Measurements from ENCODE around the gene LTB. TPM values are rescaled to one million over a fixed set of nuclear protein-coding genes. Genes with fewer than 3 reads are reported as not detected.

The LTB gene
- total and polyA plus RNA-seq, 2 of the 4 experiments (the other 2 are of a cell fraction) = not detected

DNA sequence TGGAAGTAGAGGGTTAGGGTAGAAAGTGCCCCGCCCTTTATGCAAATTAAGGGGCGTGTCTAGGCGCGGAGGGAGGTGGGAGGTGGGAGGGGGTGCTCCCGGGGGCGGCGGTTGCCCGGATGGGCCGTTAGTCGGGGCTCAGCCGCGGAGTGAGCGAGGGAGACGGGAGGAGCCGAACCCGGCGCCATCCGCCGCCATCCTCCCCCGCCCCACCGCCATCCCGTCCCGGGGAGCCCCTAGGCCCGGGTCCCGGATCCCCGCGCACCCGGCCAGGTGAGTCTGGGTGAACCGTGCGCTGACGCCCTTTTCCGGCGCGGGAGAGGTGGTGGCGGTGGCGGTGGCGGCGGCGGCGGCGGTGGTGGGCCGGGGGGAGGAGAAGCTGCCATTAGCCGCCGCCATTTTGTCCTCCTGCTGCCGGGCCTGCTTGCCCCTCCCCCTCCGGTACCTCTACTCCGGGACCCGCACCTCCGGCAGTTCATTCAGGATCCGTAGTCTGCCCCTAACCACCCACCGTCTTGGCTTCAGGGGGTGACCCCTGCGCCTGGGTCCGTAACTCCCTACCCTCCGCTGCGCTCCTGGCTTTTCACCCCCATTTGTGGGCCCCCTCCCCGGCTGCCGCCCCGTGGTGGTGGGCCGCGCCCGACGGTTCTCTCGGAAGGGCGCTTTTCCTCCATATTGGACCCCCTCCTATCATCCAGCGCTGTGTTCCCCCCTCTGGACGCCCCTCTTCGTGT lies 38.5 kb upstream of the LTB start, which contains the start of gene PRRC2A:
TSS of gene PRRC2A (plus strand) at position 130 of the 734 bp plus-strand sequence. CDS start 2,075 bp downstream, outside the sequence.
- Histone ChIP-seq H3K56ac (ENCODE audit: extremely low read depth, insufficient read depth, low read length) (peak within 1 kb of the TSS; percentile 97), H3K4me2 (ENCODE audit: low read depth, low read length) (peak within 1 kb of the TSS; percentile 98), H3K9ac (ENCODE audit: low read depth, low read length) (peak within 1 kb of the TSS; percentile 100), H3K18ac (ENCODE audit: low read depth, low read length) (peak within 1 kb of the TSS; percentile 78), H3K4ac (ENCODE audit: low read depth, low read length) (peak within 1 kb of the TSS; percentile 98), H3K27me3 (ENCODE audit: control insufficient read depth, insufficient read depth, low read length) (no peaks in the 10 kb centered on the region), H2BK15ac (ENCODE audit: low read depth, low read length) (peak within 1 kb of the TSS; percentile 71; the same call in 2 of the 3 replicates), H4K5ac (ENCODE audit: low read depth, low read length) (peak within 1 kb of the TSS; percentile 79), H2AFZ (replicated peaks; ENCODE audit: low read length, poor library complexity) (peak within 1 kb of the TSS; percentile 99), H3K9me3 (ENCODE audit: control insufficient read depth, insufficient read depth, low read length) (no peaks in the 10 kb centered on the region), H2BK20ac (ENCODE audit: low read depth, low read length) (no peak within 1 kb of the TSS), H3K4me1 (ENCODE audit: control insufficient read depth, insufficient read depth, low read length) (no peaks in the 10 kb centered on the region), H3K79me1 (ENCODE audit: low read depth in 1 of 2, low read length in 2 of 2) (peaks cover 6 to 38% of the 10 kb centered on the region in 2 experiments), H2AK9ac (replicated peaks; ENCODE audit: low read depth, low read length, poor library complexity) (peak within 1 kb of the TSS; percentile 100), H3K9me1 (ENCODE audit: insufficient read depth, low read length) (peaks cover 6% of the 10 kb centered on the region), H3K27ac (ENCODE audit: insufficient read depth, low read length) (peak within 1 kb of the TSS; percentile 99), H3K14ac (replicated peaks; ENCODE audit: low read depth, low read length) (peak within 1 kb of the TSS; percentile 100), H3K36me3 (ENCODE audit: control insufficient read depth, insufficient read depth, low read length) (peaks cover 29% of the 10 kb centered on the region), H4K20me1 (ENCODE audit: insufficient read depth, low read length) (peaks cover 44% of the 10 kb centered on the region), H3K4me3 (ENCODE audit: insufficient read depth, low read depth, low read length) (peak within 1 kb of the TSS; percentile 81), H3K23ac (ENCODE audit: low read depth, low read length) (peak within 1 kb of the TSS; percentile 99), H2BK5ac (ENCODE audit: low read depth, low read length, poor library complexity, severe bottlenecking) (peak within 1 kb of the TSS; percentile 98), H2BK120ac (ENCODE audit: low read depth, low read length) (peak within 1 kb of the TSS; percentile 82), H4K91ac (ENCODE audit: insufficient read depth, low read depth, low read length) (peak within 1 kb of the TSS; percentile 98), H4K8ac (ENCODE audit: low read depth in 2 of 2, low read length in 2 of 2) (peak within 1 kb of the TSS; percentile 99), H2AK5ac (ENCODE audit: low read depth, low read length) (peak within 1 kb of the TSS; percentile 97)
- ATAC-seq (ENCODE audit: low read depth) (peak; percentile 79), DNase-seq (peak; percentile 59)
- TF ChIP-seq RFX5 (IDR thresholded peaks at IDR 0.05; ENCODE audit: low read depth, low read length) = no peak
- TF ChIP-seq, protein P1, sequence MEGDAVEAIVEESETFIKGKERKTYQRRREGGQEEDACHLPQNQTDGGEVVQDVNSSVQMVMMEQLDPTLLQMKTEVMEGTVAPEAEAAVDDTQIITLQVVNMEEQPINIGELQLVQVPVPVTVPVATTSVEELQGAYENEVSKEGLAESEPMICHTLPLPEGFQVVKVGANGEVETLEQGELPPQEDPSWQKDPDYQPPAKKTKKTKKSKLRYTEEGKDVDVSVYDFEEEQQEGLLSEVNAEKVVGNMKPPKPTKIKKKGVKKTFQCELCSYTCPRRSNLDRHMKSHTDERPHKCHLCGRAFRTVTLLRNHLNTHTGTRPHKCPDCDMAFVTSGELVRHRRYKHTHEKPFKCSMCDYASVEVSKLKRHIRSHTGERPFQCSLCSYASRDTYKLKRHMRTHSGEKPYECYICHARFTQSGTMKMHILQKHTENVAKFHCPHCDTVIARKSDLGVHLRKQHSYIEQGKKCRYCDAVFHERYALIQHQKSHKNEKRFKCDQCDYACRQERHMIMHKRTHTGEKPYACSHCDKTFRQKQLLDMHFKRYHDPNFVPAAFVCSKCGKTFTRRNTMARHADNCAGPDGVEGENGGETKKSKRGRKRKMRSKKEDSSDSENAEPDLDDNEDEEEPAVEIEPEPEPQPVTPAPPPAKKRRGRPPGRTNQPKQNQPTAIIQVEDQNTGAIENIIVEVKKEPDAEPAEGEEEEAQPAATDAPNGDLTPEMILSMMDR (conservative IDR thresholded peaks at IDR 0.05; ENCODE audit: low read depth, low read length) = no peak
- peak; percentile 78; the same call in 1 of the 2 replicates for TF ChIP-seq CHD1 (IDR thresholded peaks at IDR 0.05; ENCODE audit: low read depth, low read length)
- TF ChIP-seq MAZ (IDR thresholded peaks at IDR 0.05; ENCODE audit: borderline replicate concordance, low read depth, low read length) = peak; percentile 99
- peak; percentile 91 for TF ChIP-seq POLR2A (IDR thresholded peaks at IDR 0.05; ENCODE audit: low read depth, low read length)
- POLR2A ChIA-PET (ENCODE audit: unreplicated experiment) = no interaction called here
- intact Hi-C loops (cut with micrococcal nuclease) (loop anchor here (1.0 kb wide), 1 partner anchor 32 kb away; the partner anchor contains the start of gene BAG6), in situ Hi-C loops (cut with MboI; ENCODE audit: low sequenced_read_pairs) (no loop called here), dilution Hi-C loops (cut with HindIII; ENCODE audit: low sequenced_read_pairs, unreplicated experiment) (no loop called here)
- no TSS peak for BruUV-seq (replicated peaks)
- 0% methylated on average over 14 of the region's 67 CpGs; no CpG with 5 or more reads in 1 of the 2 experiments for WGBS, 2 experiments (ENCODE audit: extremely low coverage in 2 of 2, insufficient read length in 1 of 2)
- CTCF ChIA-PET = no interaction called here
